Small intestine (tissue), 16 donors: Measurements from ENCODE around the gene KCNJ11. TPM values are rescaled to one million over a fixed set of nuclear protein-coding genes. Genes with fewer than 3 reads are reported as not detected.

Source experiments
- DNase-seq, 2 donors: peaks; one replicate each; pipeline versions ENCODE4 v3.0.0 to v3.0.0-alpha.2; 2013
- FAIRE-seq: peaks from 2 replicates; lab custom pipeline; 2012; peaks lifted over from hg19 to GRCh38; lab: Jason Lieb, UNC
- H3K27ac ChIP-seq, 3 donors: one replicate each; pipeline ENCODE4 v1.5.1; 2013; ENCODE audit warnings: low read length in 2 of 3, mild to moderate bottlenecking in 2 of 3, control low read depth in 1 of 3, inconsistent platforms in 1 of 3, low read depth in 1 of 3, moderate library complexity in 1 of 3
- H3K27me3 ChIP-seq, 3 donors: one replicate each; pipeline ENCODE4 v1.6.1; 2013; ENCODE audit warnings: low read length in 3 of 3, inconsistent platforms in 1 of 3; ENCODE audit not compliant: control insufficient read depth in 3 of 3, insufficient read depth in 3 of 3
- H3K36me3 ChIP-seq, 3 donors: one replicate each; pipeline ENCODE4 v1.6.1; 2013; ENCODE audit warnings: low read length in 3 of 3, inconsistent platforms in 1 of 3, low read depth in 1 of 3, mild to moderate bottlenecking in 1 of 3, moderate library complexity in 1 of 3; ENCODE audit not compliant: control insufficient read depth in 3 of 3, insufficient read depth in 2 of 3
- H3K4me1 ChIP-seq, 3 donors: one replicate each; pipeline ENCODE4 v1.6.1; 2013; ENCODE audit warnings: low read length in 2 of 3, inconsistent platforms in 1 of 3, low read depth in 1 of 3, mild to moderate bottlenecking in 1 of 3, moderate library complexity in 1 of 3; ENCODE audit not compliant: control insufficient read depth in 3 of 3, insufficient read depth in 2 of 3
- H3K4me3 ChIP-seq, 3 donors: one replicate each; pipeline ENCODE4 v1.5.1; 2013; ENCODE audit warnings: low read length in 3 of 3, control low read depth in 1 of 3, inconsistent platforms in 1 of 3, low read depth in 1 of 3, mild to moderate bottlenecking in 1 of 3, moderate library complexity in 1 of 3
- H3K9me3 ChIP-seq, 2 donors: one replicate each; pipeline ENCODE4 v1.6.1; 2013; ENCODE audit warnings: low read depth in 1 of 2, low read length in 1 of 2; ENCODE audit not compliant: control insufficient read depth in 2 of 2, insufficient read depth in 1 of 2
- WGBS, 3 donors: extraction: QIAGEN DNeasy Blood & Tissue Kit; methylation state at CpG; one replicate each; pipeline ENCODE4 v1.1.7; 2013; 5-methylcytosine and 5-hydroxymethylcytosine counted together
- long read RNA-seq, 10 donors: transcript quantifications; one replicate each; lab custom pipeline, GENCODE V29; 2026
- polyA plus RNA-seq, 4 donors: library from polyadenylated mRNA; stranded (reverse) in 3 of 4; unstranded in 1 of 4; fragments of 200-250 nt in 3 of 4; fragments of 120-200 nt in 1 of 4; gene quantifications; one replicate each; pipeline versions ENCODE4 v1.2.1 to v1.2.3, GENCODE V29; 2013
- donor health status: healthy with polysubstance abuse.
- donor health status: control.
- donor health status: control.
- donor health status: Bipolar disorder and iron deficiency.
- donor health status: healthy.

KCNJ11 gene
- polyA plus RNA-seq, result 1 to 10 TPM in 2 of 4 donors, not detected in 2; 1.9 to 3.7 TPM
- long read RNA-seq, donor 1, partial matches to known transcripts, result 0 of 1 reads
- long read RNA-seq, donor 1, other reads (novel, unspliced or antisense), result 0 of 1 reads
- long read RNA-seq, donor 2, result 0 reads
- long read RNA-seq, donor 3, partial matches to known transcripts, result 0 of 4 reads
- long read RNA-seq, donor 3, other reads (novel, unspliced or antisense), result 0 of 4 reads
- long read RNA-seq, donor 4, result 0 reads
- long read RNA-seq, donor 5, result 0 reads
- long read RNA-seq, donor 6, partial matches to known transcripts, result 0 of 4 reads
- long read RNA-seq, donor 6, other reads (novel, unspliced or antisense), result 0 of 4 reads
- long read RNA-seq, donor 7, result 0 reads
- long read RNA-seq, donor 8, result 0 reads
- long read RNA-seq, donor 9, partial matches to known transcripts, result 0 of 2 reads
- long read RNA-seq, donor 9, other reads (novel, unspliced or antisense), result 0 of 2 reads
- long read RNA-seq, donor 10, partial matches to known transcripts, result 0 of 1 reads
- long read RNA-seq, donor 10, other reads (novel, unspliced or antisense), result 0 of 1 reads

GRCh38 chr11:17388609-17389210 is at the start of gene KCNJ11:
Gene KCNJ11 (minus strand): TSS chr11:17388659. CDS start chr11:17388091, 568 bp downstream.
- DNase-seq, result no peak
- Histone ChIP-seq H3K27me3 (no peaks in the 10 kb centered on the region), H3K9me3 (peaks cover 0 to 4% of the 10 kb centered on the region in 2 donors), H3K4me1 (peaks cover 0 to 4% (median 0%) of the 10 kb centered on the region in 3 donors), H3K27ac (peak within 1 kb of the TSS in 2 of 3 donors; percentile 24 to 55), H3K4me3 (peak within 1 kb of the TSS; percentile 44 to 69 (median 51)), H3K36me3 (peaks cover 0 to 20% (median 0%) of the 10 kb centered on the region in 3 donors)
- 3 to 4% (median 3%) methylated on average over 45 to 53 of the region's 53 CpGs for WGBS, 3 donors
- no peak for FAIRE-seq

DNA sequence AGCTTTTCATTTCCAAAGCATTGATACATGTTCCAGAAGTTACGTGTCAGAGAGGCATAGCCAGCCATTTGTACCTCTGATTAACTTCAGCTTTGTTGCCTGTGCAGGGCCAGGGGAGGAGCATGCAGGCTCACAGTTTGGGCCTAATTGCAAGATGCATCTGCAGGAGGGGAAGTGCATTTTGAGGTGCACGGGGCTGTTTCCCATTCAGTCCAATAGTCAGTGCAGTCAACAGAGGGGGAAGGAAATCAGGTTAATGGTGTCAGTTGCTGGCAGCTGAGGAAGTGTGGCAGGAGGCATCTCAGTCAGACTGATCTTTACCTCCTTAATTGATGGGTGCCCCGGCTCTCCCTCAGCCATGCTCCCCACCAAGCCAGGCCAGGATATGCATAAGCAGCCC is 48.9 kb upstream of the KCNJ11 start:
- DNase-seq (no peak), FAIRE-seq (no peak)
- WGBS, 3 donors, result 75 to 78% (median 77%) methylated on average over 3 of the region's 3 CpGs
- H3K27ac ChIP-seq, result no peak overlapping the region
- H3K9me3 ChIP-seq, result no peaks in the 10 kb centered on the region
- peaks cover 0 to 5% (median 0%) of the 10 kb centered on the region in 3 donors for H3K27me3 ChIP-seq
- H3K36me3 ChIP-seq, result no peaks in the 10 kb centered on the region
- H3K4me1 ChIP-seq, result peaks cover 0 to 12% (median 0%) of the 10 kb centered on the region in 3 donors
- no peak overlapping the region for H3K4me3 ChIP-seq

DNA sequence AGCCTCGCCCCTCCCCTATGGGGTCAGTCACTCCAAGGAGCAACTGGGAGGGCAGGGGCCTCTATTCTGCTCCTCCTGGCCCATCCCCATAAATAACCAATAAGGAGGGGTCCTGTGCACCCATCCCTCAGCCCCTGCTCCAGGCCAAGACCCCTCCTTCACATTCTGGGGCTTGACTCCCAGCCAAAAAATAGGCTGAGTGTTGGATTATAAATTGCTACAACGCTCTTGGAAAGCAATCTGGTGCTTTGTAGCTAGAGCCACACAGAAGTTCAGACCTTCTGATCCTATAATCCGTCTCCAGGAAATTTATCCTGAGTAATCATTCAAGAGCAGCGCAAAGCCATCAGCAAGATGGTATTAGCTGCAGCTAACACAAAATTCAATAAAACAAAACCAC is 45.6 kb upstream of the KCNJ11 start:
- H3K4me3 ChIP-seq, result no peak overlapping the region
- no peaks in the 10 kb centered on the region for H3K36me3 ChIP-seq
- no peak overlapping the region for H3K27ac ChIP-seq
- DNase-seq (no peak), FAIRE-seq (no peak)
- no peaks in the 10 kb centered on the region for H3K27me3 ChIP-seq
- WGBS, 3 donors, result 84 to 85% (median 85%) methylated on average over 4 of the region's 4 CpGs
- H3K4me1 ChIP-seq, result peaks cover 0 to 3% (median 0%) of the 10 kb centered on the region in 3 donors
- H3K9me3 ChIP-seq, result no peaks in the 10 kb centered on the region

GRCh38 chr11:17432002-17432401 is 43.5 kb upstream of the KCNJ11 start:
- 61 to 71% (median 70%) methylated on average over 6 to 7 of the region's 7 CpGs for WGBS, 3 donors

DNA sequence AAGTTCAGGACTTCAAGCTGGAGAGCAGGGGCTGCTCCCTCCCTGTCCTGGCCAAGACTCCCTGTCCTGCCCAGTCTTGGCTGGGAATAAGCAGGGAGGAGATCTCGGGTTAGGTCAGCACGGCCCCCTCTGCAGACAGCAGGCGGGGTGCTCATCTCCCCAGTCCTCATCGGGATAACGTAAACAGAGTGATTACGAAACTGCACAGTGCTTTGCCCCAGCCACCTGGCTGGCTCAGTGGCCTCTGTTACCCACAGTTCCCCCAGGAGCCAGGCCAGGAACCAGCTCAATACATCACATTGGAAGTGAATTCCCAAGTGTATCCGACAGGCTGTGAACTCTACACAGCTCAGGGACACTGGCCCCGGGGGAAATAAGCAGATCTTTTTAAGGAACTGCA is 42.7 kb upstream of the KCNJ11 start:
- FAIRE-seq, result no peak
- WGBS, 3 donors, result 41 to 47% (median 46%) methylated on average over 8 of the region's 8 CpGs
- H3K27ac ChIP-seq, result no peak overlapping the region

More at GRCh38 chr11:17432002-17432401, 43.5 kb upstream of the KCNJ11 start:
- H3K4me1 ChIP-seq, result no peaks in the 10 kb centered on the region
- DNase-seq (no peak), FAIRE-seq (no peak)
- no peaks in the 10 kb centered on the region for H3K36me3 ChIP-seq
- no peaks in the 10 kb centered on the region for H3K9me3 ChIP-seq
- no peaks in the 10 kb centered on the region for H3K27me3 ChIP-seq
- no peak overlapping the region for H3K27ac ChIP-seq
- H3K4me3 ChIP-seq, result no peak overlapping the region

GRCh38 chr11:17430616-17431015 is 42.2 kb upstream of the KCNJ11 start:
- 84 to 88% (median 88%) methylated on average over 13 of the region's 13 CpGs for WGBS, 3 donors
- H3K27me3 ChIP-seq, result no peaks in the 10 kb centered on the region
- no peaks in the 10 kb centered on the region for H3K36me3 ChIP-seq
- H3K9me3 ChIP-seq, result no peaks in the 10 kb centered on the region
- no peak for DNase-seq
- no peaks in the 10 kb centered on the region for H3K4me1 ChIP-seq
- no peak overlapping the region for H3K4me3 ChIP-seq
- no peak overlapping the region for H3K27ac ChIP-seq
- no peak for FAIRE-seq

More for the DNA sequence above, 42.7 kb upstream of the KCNJ11 start:
- DNase-seq, result no peak
- H3K4me3 ChIP-seq, result no peak overlapping the region
- no peaks in the 10 kb centered on the region for H3K36me3 ChIP-seq
- H3K27me3 ChIP-seq, result no peaks in the 10 kb centered on the region
- H3K4me1 ChIP-seq, result no peaks in the 10 kb centered on the region
- H3K9me3 ChIP-seq, result no peaks in the 10 kb centered on the region

GRCh38 chr11:17428925-17429324 is 40.5 kb upstream of the KCNJ11 start:
- no peak overlapping the region for H3K27ac ChIP-seq
- H3K4me1 ChIP-seq, result peaks cover 0 to 7% (median 2%) of the 10 kb centered on the region in 3 donors
- H3K9me3 ChIP-seq, result no peaks in the 10 kb centered on the region
- FAIRE-seq (no peak), DNase-seq (no peak)
- 80 to 92% (median 86%) methylated on average over 3 of the region's 3 CpGs for WGBS, 3 donors
- H3K36me3 ChIP-seq, result no peaks in the 10 kb centered on the region
- H3K4me3 ChIP-seq, result no peak overlapping the region
- no peaks in the 10 kb centered on the region for H3K27me3 ChIP-seq

DNA sequence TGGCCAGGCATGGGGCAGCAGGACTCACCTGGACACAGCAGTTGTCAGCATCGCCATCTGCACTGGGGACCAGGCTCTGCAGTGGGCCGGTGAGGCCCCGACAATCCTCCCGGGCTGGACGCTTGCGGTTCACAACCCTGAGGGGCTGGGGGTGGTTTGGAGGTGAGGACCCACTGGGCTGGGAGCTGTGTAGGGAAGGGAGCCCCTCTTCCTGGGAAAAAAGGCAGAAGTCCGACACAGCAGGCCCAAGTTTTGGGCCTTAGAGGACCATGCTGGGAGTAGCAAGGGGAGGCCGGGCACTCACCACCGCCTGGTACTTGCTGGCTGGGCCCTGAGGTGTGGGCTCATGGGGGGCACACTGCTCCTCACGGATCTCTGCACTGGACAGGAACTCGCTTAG is 39.8 kb upstream of the KCNJ11 start:
- 89 to 94% (median 91%) methylated on average over 11 of the region's 11 CpGs for WGBS, 3 donors
- DNase-seq (no peak), FAIRE-seq (no peak)
- H3K27ac ChIP-seq, result no peak overlapping the region
- no peaks in the 10 kb centered on the region for H3K9me3 ChIP-seq
- H3K36me3 ChIP-seq, result no peaks in the 10 kb centered on the region
- peaks cover 0 to 13% (median 2%) of the 10 kb centered on the region in 3 donors for H3K4me1 ChIP-seq
- no peaks in the 10 kb centered on the region for H3K27me3 ChIP-seq
- no peak overlapping the region for H3K4me3 ChIP-seq
